Activated naive CD4-positive, alpha-beta T cell treated with anti-CD3 and anti-CD28 coated beads, Interleukin-2, amount 50 U/mL, for 24 hours (primary cell): Measurements from ENCODE around the gene PRKCE.

Experiments
- H3K27ac Mint-ChIP-seq: one replicate; pipeline ENCODE4 v1.8.0; 2021; ENCODE audit warnings: mild to moderate bottlenecking, mixed read lengths
- H3K27me3 Mint-ChIP-seq: one replicate; pipeline ENCODE4 v1.8.0; 2021; ENCODE audit warnings: mixed read lengths
- H3K36me3 Mint-ChIP-seq: one replicate; pipeline ENCODE4 v1.8.0; 2021; ENCODE audit warnings: mixed read lengths
- H3K4me1 Mint-ChIP-seq: one replicate; pipeline ENCODE4 v1.8.0; 2021; ENCODE audit warnings: mixed read lengths
- H3K4me3 Mint-ChIP-seq: one replicate; pipeline ENCODE4 v1.8.0; 2021; ENCODE audit warnings: mild to moderate bottlenecking, mixed read lengths
- H3K9me3 Mint-ChIP-seq: one replicate; pipeline ENCODE4 v1.8.0; 2021; ENCODE audit warnings: mixed read lengths

The PRKCE gene

GRCh38 chr2:46072101-46072820, 420.8 kb downstream of the PRKCE start:
- H3K27me3 Mint-ChIP-seq = no peaks in the 10 kb centered on the region
- no peak overlapping the region for H3K27ac Mint-ChIP-seq
- H3K36me3 Mint-ChIP-seq = peaks cover 4% of the 10 kb centered on the region
- no peak overlapping the region for H3K4me3 Mint-ChIP-seq
- H3K4me1 Mint-ChIP-seq = no peaks in the 10 kb centered on the region
- H3K9me3 Mint-ChIP-seq = no peaks in the 10 kb centered on the region

DNA sequence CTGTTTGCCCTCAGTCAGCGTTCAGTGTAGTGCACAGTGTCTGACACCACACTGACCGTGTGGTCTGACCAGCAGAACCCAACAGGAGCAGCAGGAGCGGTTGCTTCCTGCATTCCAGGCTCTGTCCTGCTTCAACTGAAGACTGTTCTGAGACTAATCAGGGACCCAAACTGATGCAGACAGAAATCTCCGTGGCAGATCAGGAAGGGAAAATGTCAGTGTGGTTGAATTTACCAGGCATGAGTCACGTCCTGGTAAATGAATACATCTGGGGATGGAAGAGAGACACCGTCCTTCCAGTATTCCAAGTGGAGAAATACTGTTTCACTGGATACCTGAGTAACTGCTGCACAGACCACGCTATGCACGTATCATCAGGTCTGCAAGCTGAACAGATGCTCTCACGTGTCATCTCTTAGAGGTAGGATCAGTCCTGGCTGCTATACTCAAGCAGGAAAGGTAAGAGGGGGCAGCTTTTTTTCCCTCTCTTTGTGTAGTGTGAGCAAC, 422.1 kb downstream of the PRKCE start:
- H3K4me1 Mint-ChIP-seq = no peaks in the 10 kb centered on the region
- no peak overlapping the region for H3K4me3 Mint-ChIP-seq
- H3K9me3 Mint-ChIP-seq = no peaks in the 10 kb centered on the region
- H3K36me3 Mint-ChIP-seq = peaks cover 4% of the 10 kb centered on the region
- no peak overlapping the region for H3K27ac Mint-ChIP-seq
- no peaks in the 10 kb centered on the region for H3K27me3 Mint-ChIP-seq

DNA sequence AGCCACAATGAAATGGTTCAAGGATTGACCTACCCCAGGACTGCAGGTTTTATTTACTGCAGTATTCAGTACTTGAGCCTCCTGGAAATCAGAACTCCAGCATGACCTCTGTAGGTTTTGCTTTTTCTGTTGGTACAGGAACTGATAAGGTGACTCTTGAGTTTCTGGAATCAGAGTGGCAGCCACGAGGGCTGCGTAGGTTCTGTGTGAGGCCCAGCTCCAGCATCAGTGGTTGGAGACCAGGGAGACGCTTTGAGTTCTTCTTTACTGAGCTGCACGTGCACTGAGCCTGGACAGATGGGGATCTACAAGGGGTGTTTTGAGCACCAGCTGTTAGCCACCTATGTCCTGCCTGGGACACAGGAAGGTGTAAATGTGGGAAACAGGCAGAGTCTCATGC, 423.0 kb downstream of the PRKCE start:
- Mint-ChIP-seq H3K27ac (no peak overlapping the region), H3K4me1 (no peaks in the 10 kb centered on the region), H3K4me3 (no peak overlapping the region), H3K9me3 (no peaks in the 10 kb centered on the region), H3K27me3 (no peaks in the 10 kb centered on the region), H3K36me3 (peaks cover 4% of the 10 kb centered on the region)

DNA sequence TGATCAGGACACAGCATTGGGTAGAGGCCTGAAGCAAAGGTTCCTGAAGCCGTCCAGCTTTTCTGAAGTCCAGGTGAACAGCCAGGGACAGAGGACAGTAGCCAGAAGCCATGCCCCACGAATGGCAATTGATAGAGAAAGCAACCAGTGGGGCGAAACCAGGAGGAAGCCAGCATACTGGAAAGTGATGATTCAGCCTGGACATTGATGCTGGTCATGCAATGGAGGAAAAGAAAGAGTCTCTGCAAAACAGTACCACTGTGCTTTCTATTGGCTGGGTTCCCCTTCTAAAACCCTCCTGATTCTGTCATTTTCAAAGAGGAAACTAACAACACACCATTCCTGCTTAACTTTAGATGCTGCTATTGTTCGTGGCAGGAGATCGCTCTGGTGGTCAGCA, 424.4 kb downstream of the PRKCE start:
- peaks cover 4% of the 10 kb centered on the region for H3K36me3 Mint-ChIP-seq

DNA sequence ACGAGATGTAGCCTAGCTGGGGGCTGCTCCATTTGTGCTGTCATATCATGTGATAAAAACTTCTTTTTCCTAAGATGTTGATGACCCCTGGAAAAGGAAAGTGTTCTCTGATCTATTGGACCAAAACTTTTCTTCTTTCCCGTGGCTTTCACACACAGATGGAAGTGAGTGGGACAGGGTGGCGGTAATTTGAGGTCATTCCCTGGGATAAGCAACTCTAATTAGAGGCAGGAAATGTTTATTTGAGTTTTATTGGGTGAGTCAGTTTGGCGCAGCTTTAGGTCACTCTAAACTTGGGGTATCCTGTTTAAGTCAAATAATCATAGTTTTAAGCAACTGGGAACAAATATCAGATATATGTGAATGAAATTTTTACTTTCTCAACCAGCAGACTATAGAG, 424.8 kb downstream of the PRKCE start:
- Mint-ChIP-seq H3K9me3 (no peaks in the 10 kb centered on the region), H3K36me3 (peaks cover 4% of the 10 kb centered on the region), H3K4me3 (no peak overlapping the region), H3K4me1 (no peaks in the 10 kb centered on the region), H3K27ac (no peak overlapping the region), H3K27me3 (no peaks in the 10 kb centered on the region)

More for the DNA sequence above, 424.4 kb downstream of the PRKCE start:
- no peaks in the 10 kb centered on the region for H3K9me3 Mint-ChIP-seq
- H3K27me3 Mint-ChIP-seq = no peaks in the 10 kb centered on the region
- no peaks in the 10 kb centered on the region for H3K4me1 Mint-ChIP-seq
- H3K27ac Mint-ChIP-seq = no peak overlapping the region
- no peak overlapping the region for H3K4me3 Mint-ChIP-seq

GRCh38 chr2:46076875-46077274, 425.4 kb downstream of the PRKCE start:
- Mint-ChIP-seq H3K4me1 (no peaks in the 10 kb centered on the region), H3K9me3 (no peaks in the 10 kb centered on the region), H3K27me3 (no peaks in the 10 kb centered on the region), H3K36me3 (peaks cover 4% of the 10 kb centered on the region), H3K4me3 (no peak overlapping the region), H3K27ac (no peak overlapping the region)

DNA sequence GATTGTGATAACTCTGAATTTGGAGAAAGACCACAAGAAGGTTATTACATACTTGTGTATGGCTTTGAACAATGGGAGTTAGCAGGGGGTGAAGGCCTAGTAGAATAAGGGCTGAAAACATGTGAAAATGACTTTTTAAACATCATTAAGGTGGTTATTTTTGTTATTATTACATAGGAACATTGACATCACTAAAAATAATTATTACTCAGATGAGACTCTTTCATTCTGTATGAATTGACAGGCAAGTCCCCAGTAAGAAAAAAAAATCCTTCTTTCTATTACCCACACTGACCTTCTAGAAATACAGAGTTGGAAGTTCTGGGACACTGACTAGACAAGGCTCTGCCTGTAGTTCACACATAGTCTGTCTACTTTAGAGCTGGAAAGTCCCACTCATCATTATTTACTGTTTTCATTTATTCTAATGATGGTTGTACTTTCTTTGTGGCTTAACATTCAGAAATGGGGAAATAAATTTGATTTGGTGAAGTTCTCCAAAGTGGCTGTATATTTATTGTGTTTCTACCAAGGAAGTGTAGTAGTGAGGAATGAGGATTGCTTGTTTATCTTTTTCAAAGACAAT, 426.1 kb downstream of the PRKCE start:
- H3K4me1 Mint-ChIP-seq = peaks cover 7% of the 10 kb centered on the region
- no peaks in the 10 kb centered on the region for H3K27me3 Mint-ChIP-seq
- H3K4me3 Mint-ChIP-seq = no peak overlapping the region
- peaks cover 4% of the 10 kb centered on the region for H3K36me3 Mint-ChIP-seq
- no peaks in the 10 kb centered on the region for H3K9me3 Mint-ChIP-seq
- H3K27ac Mint-ChIP-seq = no peak overlapping the region

DNA sequence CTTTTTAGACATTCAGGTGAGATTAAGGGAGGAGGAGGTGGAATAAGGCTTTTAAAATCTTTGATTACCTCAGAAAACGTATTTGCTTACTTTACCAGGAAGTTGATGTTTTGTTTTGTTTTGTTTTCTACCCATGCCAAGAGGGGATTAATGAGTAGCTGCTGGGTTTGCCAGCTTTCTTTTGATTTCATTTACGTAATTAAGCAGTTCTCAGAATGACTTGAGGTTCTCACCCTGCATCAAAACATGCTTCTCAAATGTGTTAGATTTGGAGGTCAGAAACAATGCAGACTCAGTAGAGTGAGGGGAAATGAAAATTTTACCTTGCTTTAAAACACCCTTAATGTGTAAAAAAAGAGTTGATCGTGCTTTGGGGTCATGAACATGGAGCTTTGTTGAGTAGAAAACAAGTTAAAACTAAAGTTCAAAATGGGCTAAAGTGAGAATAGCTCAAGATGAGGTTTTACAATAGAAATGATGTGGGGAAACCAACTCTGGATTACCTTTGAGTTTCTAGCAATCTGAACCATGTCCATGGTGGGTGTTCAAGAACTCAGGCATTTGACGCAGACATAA, 428.6 kb downstream of the PRKCE start:
- H3K36me3 Mint-ChIP-seq = peaks cover 2% of the 10 kb centered on the region
- no peaks in the 10 kb centered on the region for H3K9me3 Mint-ChIP-seq
- H3K27ac Mint-ChIP-seq = no peak overlapping the region
- H3K27me3 Mint-ChIP-seq = no peaks in the 10 kb centered on the region
- H3K4me1 Mint-ChIP-seq = peaks cover 7% of the 10 kb centered on the region
- no peak overlapping the region for H3K4me3 Mint-ChIP-seq

GRCh38 chr2:46082531-46083485, 431.3 kb downstream of the PRKCE start:
- H3K4me3 Mint-ChIP-seq = no peak overlapping the region
- H3K27ac Mint-ChIP-seq = no peak overlapping the region
- no peaks in the 10 kb centered on the region for H3K27me3 Mint-ChIP-seq
- peaks cover 7% of the 10 kb centered on the region for H3K4me1 Mint-ChIP-seq
- no peaks in the 10 kb centered on the region for H3K9me3 Mint-ChIP-seq
- H3K36me3 Mint-ChIP-seq = peaks cover 11% of the 10 kb centered on the region

DNA sequence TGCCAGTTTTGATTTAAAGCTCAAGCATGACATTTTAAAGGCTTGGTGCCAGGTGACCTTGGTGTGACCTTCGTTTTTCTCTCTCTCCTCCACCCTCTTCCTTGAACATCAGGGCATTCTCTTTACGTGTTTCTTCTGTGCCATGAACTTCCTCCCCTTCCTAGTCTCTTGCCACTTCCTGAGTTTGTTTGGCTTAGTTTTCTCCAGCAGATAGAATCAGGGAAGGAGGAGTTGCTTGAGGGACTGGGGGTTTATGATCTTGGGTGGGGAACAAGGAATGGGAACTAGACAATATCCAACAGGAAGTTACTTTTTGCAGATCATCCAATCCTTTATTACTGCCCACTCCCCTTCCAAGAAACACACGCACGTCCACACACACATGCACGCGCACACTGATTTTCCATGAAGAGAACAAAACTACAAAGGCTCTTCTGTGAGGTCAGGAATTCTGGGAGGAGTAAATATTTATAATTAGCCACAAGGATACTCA, 435.1 kb downstream of the PRKCE start:
- H3K4me3 Mint-ChIP-seq = no peak overlapping the region
- H3K27me3 Mint-ChIP-seq = no peaks in the 10 kb centered on the region
- H3K36me3 Mint-ChIP-seq = peaks cover 21% of the 10 kb centered on the region
- peaks cover 7% of the 10 kb centered on the region for H3K4me1 Mint-ChIP-seq
- no peak overlapping the region for H3K27ac Mint-ChIP-seq
- H3K9me3 Mint-ChIP-seq = no peaks in the 10 kb centered on the region

GRCh38 chr2:46087492-46087891, 436.0 kb downstream of the PRKCE start:
- Mint-ChIP-seq H3K9me3 (no peaks in the 10 kb centered on the region), H3K36me3 (peaks cover 25% of the 10 kb centered on the region), H3K4me3 (no peak overlapping the region), H3K27me3 (no peaks in the 10 kb centered on the region), H3K27ac (no peak overlapping the region), H3K4me1 (peaks cover 1% of the 10 kb centered on the region)

GRCh38 chr2:46091004-46091403, 439.5 kb downstream of the PRKCE start:
- Mint-ChIP-seq H3K27ac (no peak overlapping the region), H3K4me1 (no peaks in the 10 kb centered on the region), H3K4me3 (no peak overlapping the region), H3K36me3 (peaks cover 36% of the 10 kb centered on the region), H3K27me3 (no peaks in the 10 kb centered on the region), H3K9me3 (no peaks in the 10 kb centered on the region)

GRCh38 chr2:46091961-46092667, 440.6 kb downstream of the PRKCE start:
- no peak overlapping the region for H3K27ac Mint-ChIP-seq
- H3K36me3 Mint-ChIP-seq = peaks cover 30% of the 10 kb centered on the region
- H3K9me3 Mint-ChIP-seq = no peaks in the 10 kb centered on the region
- no peaks in the 10 kb centered on the region for H3K27me3 Mint-ChIP-seq
- H3K4me3 Mint-ChIP-seq = no peak overlapping the region
- H3K4me1 Mint-ChIP-seq = no peaks in the 10 kb centered on the region

GRCh38 chr2:46094689-46095088, 443.2 kb downstream of the PRKCE start:
- H3K9me3 Mint-ChIP-seq = no peaks in the 10 kb centered on the region
- no peak overlapping the region for H3K27ac Mint-ChIP-seq
- no peaks in the 10 kb centered on the region for H3K27me3 Mint-ChIP-seq
- H3K4me3 Mint-ChIP-seq = no peak overlapping the region
- H3K4me1 Mint-ChIP-seq = no peaks in the 10 kb centered on the region
- peaks cover 18% of the 10 kb centered on the region for H3K36me3 Mint-ChIP-seq

- H3K27ac Mint-ChIP-seq = no peak overlapping the region
These were observed 444.4 kb downstream of the PRKCE start for GRCh38 chr2:46095830-46096229.

More at GRCh38 chr2:46095830-46096229, 444.4 kb downstream of the PRKCE start:
- H3K4me1 Mint-ChIP-seq = no peaks in the 10 kb centered on the region
- peaks cover 18% of the 10 kb centered on the region for H3K36me3 Mint-ChIP-seq
- no peaks in the 10 kb centered on the region for H3K27me3 Mint-ChIP-seq
- H3K4me3 Mint-ChIP-seq = no peak overlapping the region
- no peaks in the 10 kb centered on the region for H3K9me3 Mint-ChIP-seq
